HFFc6 (cell line): ENCODE results near the gene TMEM178B. TPM values are rescaled to one million over a fixed set of nuclear protein-coding genes. Genes with fewer than 3 reads are reported as not detected.

Experiments used
- DNase-seq: peaks from one replicate; pipeline ENCODE4 v3.0.0-alpha.2; 2018
- H3K27ac Mint-ChIP-seq: 2 replicates; pipeline ENCODE4 v1.8.0; 2020; ENCODE audit warnings: mild to moderate bottlenecking, mixed read lengths
- H3K27me3 Mint-ChIP-seq: 2 replicates; pipeline ENCODE4 v1.8.0; 2021; ENCODE audit warnings: mild to moderate bottlenecking, moderate library complexity, mixed read lengths; ENCODE audit not compliant: insufficient read depth
- H3K36me3 Mint-ChIP-seq: 2 replicates; pipeline ENCODE4 v1.8.0; 2021; ENCODE audit warnings: low read depth, mixed read lengths
- H3K4me1 Mint-ChIP-seq: 2 replicates; pipeline ENCODE4 v1.8.0; 2020; ENCODE audit warnings: low read depth, mixed read lengths
- H3K4me3 Mint-ChIP-seq: 2 replicates; pipeline ENCODE4 v1.8.0; 2020; ENCODE audit warnings: mild to moderate bottlenecking, moderate library complexity, mixed read lengths
- H3K9me3 Mint-ChIP-seq: 2 replicates; pipeline ENCODE4 v1.8.0; 2020; ENCODE audit warnings: mild to moderate bottlenecking, mixed read lengths
- CTCF ChIP-seq: fragments of 200-600 bp; sonication (generic); IDR thresholded peaks from 2 replicates; pipeline ENCODE4 v1.5.0; 2021; ENCODE audit warnings: antibody characterized with exemption, mild to moderate bottlenecking
- total RNA-seq, 6 experiments: library from RNA; stranded (reverse); fragmentation: NEBNext Ultra II Directional; extraction: Animal tissue kit (Norgen Biotek cat#: 25700); gene quantifications; 2 replicates in 1 of 6; 3 replicates in 5 of 6; pipeline ENCODE4 v1.2.3, GENCODE V29; 2021

TMEM178B gene
- total RNA-seq, 6 experiments from 2014 or later, result 2.8 to 8.4 (median 6.6) TPM

GRCh38 chr7:141511676-141512396 lies 438.0 kb downstream of the TMEM178B start:
- no peak for DNase-seq
- no peak for TF ChIP-seq CTCF
- H3K4me1 Mint-ChIP-seq, result no peaks in the 10 kb centered on the region

DNA sequence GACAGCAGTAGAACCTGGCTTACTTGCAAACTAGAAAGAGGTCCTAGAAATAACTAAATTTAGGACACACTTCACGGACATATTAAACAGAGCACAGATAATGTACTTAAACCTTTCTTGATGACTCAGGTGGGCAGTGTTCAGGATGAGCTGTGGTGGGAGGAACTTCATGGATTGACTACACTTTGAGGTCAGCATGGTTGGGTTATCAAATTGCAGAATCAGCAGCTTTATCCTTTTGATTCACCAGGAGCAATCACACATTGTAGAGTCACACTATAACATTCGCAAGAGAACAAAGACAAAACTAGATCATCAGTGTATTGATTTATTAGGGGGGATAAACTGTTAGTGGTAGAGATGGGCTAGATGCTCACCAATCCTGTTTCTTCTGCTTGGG lies 438.7 kb downstream of the TMEM178B start:
- DNase-seq, result no peak
- TF ChIP-seq CTCF, result no peak
- H3K9me3 Mint-ChIP-seq, result peaks cover 8% of the 10 kb centered on the region
- H3K36me3 Mint-ChIP-seq, result peaks cover 5% of the 10 kb centered on the region
- no peak overlapping the region for H3K4me3 Mint-ChIP-seq
- H3K27me3 Mint-ChIP-seq, result peaks cover 28% of the 10 kb centered on the region
- H3K27ac Mint-ChIP-seq, result no peak overlapping the region
- H3K4me1 Mint-ChIP-seq, result no peaks in the 10 kb centered on the region

More at GRCh38 chr7:141511676-141512396, 438.0 kb downstream of the TMEM178B start:
- H3K36me3 Mint-ChIP-seq, result peaks cover 5% of the 10 kb centered on the region
- no peak overlapping the region for H3K4me3 Mint-ChIP-seq
- peaks cover 4% of the 10 kb centered on the region for H3K9me3 Mint-ChIP-seq
- peaks cover 28% of the 10 kb centered on the region for H3K27me3 Mint-ChIP-seq
- H3K27ac Mint-ChIP-seq, result no peak overlapping the region

GRCh38 chr7:141513720-141514119 lies 439.9 kb downstream of the TMEM178B start:
- Mint-ChIP-seq H3K36me3 (peaks cover 5% of the 10 kb centered on the region), H3K4me3 (no peak overlapping the region), H3K27me3 (peaks cover 25% of the 10 kb centered on the region), H3K27ac (no peak overlapping the region), H3K4me1 (no peaks in the 10 kb centered on the region), H3K9me3 (peaks cover 8% of the 10 kb centered on the region)
- no peak for TF ChIP-seq CTCF
- no peak for DNase-seq

DNA sequence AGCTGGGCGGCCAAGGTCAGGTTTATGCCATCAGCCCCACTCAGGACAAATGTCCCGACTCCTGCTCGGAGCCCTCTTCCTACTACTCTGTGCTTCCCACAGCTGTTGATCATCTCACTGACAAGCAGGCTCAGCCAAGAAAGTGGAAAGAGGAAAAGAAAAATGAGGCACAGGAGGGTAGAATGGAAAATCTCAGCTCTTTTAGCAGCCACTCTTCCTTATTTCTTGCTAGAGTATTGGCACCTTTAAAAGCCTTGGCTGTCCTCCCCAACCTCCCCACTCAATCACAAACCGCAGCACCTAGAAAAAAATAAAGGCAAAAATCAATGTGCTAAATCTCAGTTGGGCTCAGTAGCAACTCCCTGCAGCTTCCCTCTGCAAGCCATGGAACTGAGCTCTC lies 442.1 kb downstream of the TMEM178B start:
- TF ChIP-seq CTCF, result no peak
- H3K9me3 Mint-ChIP-seq, result peaks cover 8% of the 10 kb centered on the region
- H3K4me3 Mint-ChIP-seq, result no peak overlapping the region
- H3K27ac Mint-ChIP-seq, result no peak overlapping the region
- peaks cover 5% of the 10 kb centered on the region for H3K36me3 Mint-ChIP-seq
- no peak for DNase-seq
- peaks cover 19% of the 10 kb centered on the region for H3K27me3 Mint-ChIP-seq
- no peaks in the 10 kb centered on the region for H3K4me1 Mint-ChIP-seq

- Mint-ChIP-seq H3K4me1 (no peaks in the 10 kb centered on the region), H3K27me3 (peaks cover 14% of the 10 kb centered on the region), H3K36me3 (no peaks in the 10 kb centered on the region), H3K9me3 (peaks cover 4% of the 10 kb centered on the region; the same call in 1 of the 2 replicates), H3K27ac (no peak overlapping the region), H3K4me3 (no peak overlapping the region)
- DNase-seq, result no peak
- no peak for TF ChIP-seq CTCF
These were observed 445.8 kb downstream of the TMEM178B start for GRCh38 chr7:141519623-141520022.
